Liver (tissue), 9 donors: Measurements from ENCODE around the gene GRPEL2. TPM values are rescaled to one million over a fixed set of nuclear protein-coding genes. Genes with fewer than 3 reads are reported as not detected.

ENCODE experiments used
- DNase-seq: peaks from one replicate; pipeline ENCODE4 v3.0.0-alpha.2; 2017; ENCODE audit warnings: low spot score
- H3K27ac ChIP-seq, 2 donors: one replicate each; pipeline ENCODE4 v1.7.0; 2013; ENCODE audit warnings: inconsistent platforms in 2 of 2, low read length in 2 of 2, control low read depth in 1 of 2, low read depth in 1 of 2, mild to moderate bottlenecking in 1 of 2
- H3K27me3 ChIP-seq, 4 donors: one replicate each; pipeline versions ENCODE4 v1.6.1 to v1.7.0; 2013; ENCODE audit warnings: low read length in 3 of 4, inconsistent platforms in 1 of 4, mild to moderate bottlenecking in 1 of 4, moderate library complexity in 1 of 4; ENCODE audit not compliant: control insufficient read depth in 4 of 4, insufficient read depth in 4 of 4
- H3K36me3 ChIP-seq, 4 donors: one replicate each; pipeline versions ENCODE4 v1.6.1 to v1.7.0; 2013; ENCODE audit warnings: low read length in 3 of 4, mild to moderate bottlenecking in 3 of 4, low read depth in 1 of 4, moderate library complexity in 1 of 4; ENCODE audit not compliant: control insufficient read depth in 4 of 4, insufficient read depth in 3 of 4
- H3K4me1 ChIP-seq, 4 donors: one replicate each; pipeline versions ENCODE4 v1.6.1 to v1.7.0; 2013; ENCODE audit warnings: low read length in 3 of 4, mild to moderate bottlenecking in 3 of 4, moderate library complexity in 1 of 4; ENCODE audit not compliant: control insufficient read depth in 4 of 4, insufficient read depth in 4 of 4
- H3K4me3 ChIP-seq, 3 donors: one replicate each; pipeline versions ENCODE4 v1.6.1 to v1.7.0; 2013; ENCODE audit warnings: low read length in 3 of 3, control low read depth in 1 of 3, low read depth in 1 of 3, mild to moderate bottlenecking in 1 of 3
- H3K9ac ChIP-seq, 2 donors: one replicate each; pipeline ENCODE4 v1.7.0; 2013; ENCODE audit warnings: low read length in 2 of 2, mild to moderate bottlenecking in 2 of 2, moderate library complexity in 2 of 2, control low read depth in 1 of 2, low read depth in 1 of 2
- H3K9me3 ChIP-seq, 4 donors: one replicate each; pipeline versions ENCODE4 v1.6.1 to v1.7.0; 2013; ENCODE audit warnings: low read length in 3 of 4; ENCODE audit not compliant: control insufficient read depth in 4 of 4
- EGR1 ChIP-seq, 2 donors: IDR thresholded peaks; 2 replicates each; pipeline ENCODE4 v1.6.1; 2016 to 2018; ENCODE audit warnings: antibody characterized with exemption in 2 of 2, low read depth in 2 of 2
- FOXA1 ChIP-seq: IDR thresholded peaks from 2 replicates; pipeline ENCODE4 v1.6.1; 2016; ENCODE audit warnings: antibody characterized with exemption
- FOXA2 ChIP-seq: IDR thresholded peaks from 2 replicates; pipeline ENCODE4 v1.6.1; 2016; ENCODE audit warnings: antibody characterized with exemption
- HNF4A ChIP-seq, 2 donors: conservative IDR thresholded peaks; 2 replicates each; pipeline ENCODE4 v1.6.1; 2016; ENCODE audit warnings: antibody characterized with exemption in 2 of 2, mild to moderate bottlenecking in 2 of 2
- HNF4G ChIP-seq: IDR thresholded peaks from 2 replicates; pipeline ENCODE4 v1.6.1; 2016; ENCODE audit warnings: antibody characterized with exemption
- JUND ChIP-seq, 2 donors: IDR thresholded peaks; 2 replicates each; pipeline ENCODE4 v1.6.1; 2016; ENCODE audit warnings: antibody characterized with exemption in 2 of 2
- NR2F2 ChIP-seq: IDR thresholded peaks from 2 replicates; pipeline ENCODE4 v1.6.1; 2016; ENCODE audit warnings: antibody characterized with exemption
- RAD21 ChIP-seq, 2 donors: IDR thresholded peaks; 2 replicates each; pipeline ENCODE4 v1.6.1; 2016; ENCODE audit warnings: antibody characterized with exemption in 2 of 2, mild to moderate bottlenecking in 2 of 2
- RXRA ChIP-seq, 2 donors: IDR thresholded peaks; 2 replicates each; pipeline ENCODE4 v1.6.1; 2017 to 2018; ENCODE audit warnings: antibody characterized with exemption in 2 of 2, mild to moderate bottlenecking in 1 of 2
- SP1 ChIP-seq: IDR thresholded peaks from 2 replicates; pipeline ENCODE4 v1.6.1; 2018; ENCODE audit warnings: antibody characterized with exemption, mild to moderate bottlenecking
- TAF1 ChIP-seq: conservative IDR thresholded peaks from 2 replicates; pipeline ENCODE4 v1.6.1; 2016; ENCODE audit warnings: antibody characterized with exemption, mild to moderate bottlenecking
- YY1 ChIP-seq: IDR thresholded peaks from 2 replicates; pipeline ENCODE4 v1.6.1; 2016; ENCODE audit warnings: antibody characterized with exemption, mild to moderate bottlenecking
- WGBS: extraction: QIAGEN DNeasy Blood & Tissue Kit; methylation state at CpG from one replicate; pipeline ENCODE4 v1.1.7; 2013; 5-methylcytosine and 5-hydroxymethylcytosine counted together
- polyA plus RNA-seq, 2 donors: library from polyadenylated mRNA; stranded (reverse) in 1 of 2; unstranded in 1 of 2; fragments of 200-250 nt in 1 of 2; fragments of >200 nt in 1 of 2; fragmentation: Nextera tagmentation in 1 of 2; extraction: Ambion mirVana in 1 of 2; gene quantifications; one replicate each; pipeline versions ENCODE4 v1.2.1 to v1.2.3, GENCODE V29; 2013 to 2015
- total RNA-seq, 2 donors: library from RNA; depleted of rRNA; stranded (reverse); fragments of >200 nt; gene quantifications; one replicate each; pipeline ENCODE4 v1.2.3, GENCODE V29; 2014
- TF ChIP-seq, protein P1 (sequence below): fragments of 150-350 bp; IDR thresholded peaks from 2 replicates; pipeline ENCODE4 v1.5.1; 2017; ENCODE audit warnings: improper control_type of control experiment, low read depth, low read length; ENCODE audit not compliant: missing input control
- TF ChIP-seq, protein P2 (sequence below): IDR thresholded peaks from 2 replicates; pipeline ENCODE4 v1.6.1; 2016; ENCODE audit warnings: antibody characterized with exemption
- TF ChIP-seq, protein P3 (sequence below): IDR thresholded peaks from 2 replicates; pipeline ENCODE4 v1.6.1; 2016; ENCODE audit warnings: antibody characterized with exemption
- TF ChIP-seq, protein P4 (sequence below): IDR thresholded peaks from 2 replicates; pipeline ENCODE4 v1.6.1; 2016; ENCODE audit warnings: antibody characterized with exemption
- donor health status: healthy.
- donor health status: healthy.
- donor health status: healthy.
- donor health status: healthy.
- donor health status: healthy.

GRPEL2 gene
- total and polyA plus RNA-seq, 4 donors: 2.5 to 9.5 (median 4.8) TPM

DNA sequence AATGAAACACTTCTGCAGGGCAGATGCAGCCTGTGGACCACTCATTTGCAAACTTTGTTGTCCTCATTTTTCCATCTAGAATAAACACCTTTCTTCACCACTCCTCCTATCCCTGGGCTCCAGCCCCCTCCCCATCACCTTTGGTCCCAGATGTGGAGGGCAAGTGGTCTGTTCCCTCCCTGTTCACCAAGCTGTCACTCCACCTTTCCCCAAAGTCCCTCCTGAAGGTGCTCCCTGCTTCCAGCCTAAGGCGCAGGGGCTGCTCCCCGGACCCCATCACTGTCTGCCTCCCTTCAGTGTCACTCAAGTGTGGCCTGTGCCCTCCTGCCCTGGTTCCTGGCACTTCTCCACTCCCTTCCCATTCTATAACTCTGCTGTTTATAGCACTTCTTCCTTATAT is 19.4 kb downstream of the GRPEL2 start:
- Histone ChIP-seq H3K4me1 (no peaks in the 10 kb centered on the region), H3K9me3 (no peaks in the 10 kb centered on the region), H3K9ac (no peak overlapping the region), H3K27me3 (no peaks in the 10 kb centered on the region), H3K36me3 (no peaks in the 10 kb centered on the region), H3K4me3 (no peak overlapping the region), H3K27ac (no peak overlapping the region)
- no peak for DNase-seq
- WGBS: 95% methylated on average over 2 of the region's 2 CpGs
- TF ChIP-seq RAD21 (IDR thresholded peaks at IDR 0.05): no peak
- TF ChIP-seq YY1: no peak
- TF ChIP-seq FOXA1: no peak
- TF ChIP-seq, protein P1, sequence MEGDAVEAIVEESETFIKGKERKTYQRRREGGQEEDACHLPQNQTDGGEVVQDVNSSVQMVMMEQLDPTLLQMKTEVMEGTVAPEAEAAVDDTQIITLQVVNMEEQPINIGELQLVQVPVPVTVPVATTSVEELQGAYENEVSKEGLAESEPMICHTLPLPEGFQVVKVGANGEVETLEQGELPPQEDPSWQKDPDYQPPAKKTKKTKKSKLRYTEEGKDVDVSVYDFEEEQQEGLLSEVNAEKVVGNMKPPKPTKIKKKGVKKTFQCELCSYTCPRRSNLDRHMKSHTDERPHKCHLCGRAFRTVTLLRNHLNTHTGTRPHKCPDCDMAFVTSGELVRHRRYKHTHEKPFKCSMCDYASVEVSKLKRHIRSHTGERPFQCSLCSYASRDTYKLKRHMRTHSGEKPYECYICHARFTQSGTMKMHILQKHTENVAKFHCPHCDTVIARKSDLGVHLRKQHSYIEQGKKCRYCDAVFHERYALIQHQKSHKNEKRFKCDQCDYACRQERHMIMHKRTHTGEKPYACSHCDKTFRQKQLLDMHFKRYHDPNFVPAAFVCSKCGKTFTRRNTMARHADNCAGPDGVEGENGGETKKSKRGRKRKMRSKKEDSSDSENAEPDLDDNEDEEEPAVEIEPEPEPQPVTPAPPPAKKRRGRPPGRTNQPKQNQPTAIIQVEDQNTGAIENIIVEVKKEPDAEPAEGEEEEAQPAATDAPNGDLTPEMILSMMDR: no peak
- TF ChIP-seq, protein P2, sequence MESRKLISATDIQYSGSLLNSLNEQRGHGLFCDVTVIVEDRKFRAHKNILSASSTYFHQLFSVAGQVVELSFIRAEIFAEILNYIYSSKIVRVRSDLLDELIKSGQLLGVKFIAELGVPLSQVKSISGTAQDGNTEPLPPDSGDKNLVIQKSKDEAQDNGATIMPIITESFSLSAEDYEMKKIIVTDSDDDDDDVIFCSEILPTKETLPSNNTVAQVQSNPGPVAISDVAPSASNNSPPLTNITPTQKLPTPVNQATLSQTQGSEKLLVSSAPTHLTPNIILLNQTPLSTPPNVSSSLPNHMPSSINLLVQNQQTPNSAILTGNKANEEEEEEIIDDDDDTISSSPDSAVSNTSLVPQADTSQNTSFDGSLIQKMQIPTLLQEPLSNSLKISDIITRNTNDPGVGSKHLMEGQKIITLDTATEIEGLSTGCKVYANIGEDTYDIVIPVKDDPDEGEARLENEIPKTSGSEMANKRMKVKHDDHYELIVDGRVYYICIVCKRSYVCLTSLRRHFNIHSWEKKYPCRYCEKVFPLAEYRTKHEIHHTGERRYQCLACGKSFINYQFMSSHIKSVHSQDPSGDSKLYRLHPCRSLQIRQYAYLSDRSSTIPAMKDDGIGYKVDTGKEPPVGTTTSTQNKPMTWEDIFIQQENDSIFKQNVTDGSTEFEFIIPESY: no peak
- TF ChIP-seq TAF1: no peak

DNA sequence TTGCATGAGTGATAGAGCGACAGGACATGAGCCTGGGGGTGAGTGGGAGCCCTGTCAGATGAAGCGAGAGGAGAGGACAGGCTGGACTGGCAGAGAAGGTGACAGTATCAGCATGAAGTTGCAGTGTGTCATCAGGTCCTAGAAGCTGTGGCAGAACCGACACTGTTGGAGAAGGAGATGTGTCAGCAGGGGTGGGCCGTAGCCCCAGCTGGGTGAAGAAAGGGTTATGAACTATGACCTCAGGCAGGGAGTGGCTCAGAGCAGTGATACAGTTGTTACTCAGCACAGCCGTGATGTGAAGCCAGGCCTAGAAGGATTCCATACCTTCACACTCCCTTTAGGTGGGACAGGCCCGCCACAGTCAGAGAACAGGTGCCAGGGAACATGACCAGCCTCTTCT is 20.1 kb downstream of the GRPEL2 start:
- H3K9me3 ChIP-seq: no peaks in the 10 kb centered on the region
- no peaks in the 10 kb centered on the region for H3K36me3 ChIP-seq
- H3K27me3 ChIP-seq: no peaks in the 10 kb centered on the region
- no peak overlapping the region for H3K27ac ChIP-seq
- no peak overlapping the region for H3K4me3 ChIP-seq
- DNase-seq: no peak
- H3K9ac ChIP-seq: no peak overlapping the region
- 96% methylated on average over 6 of the region's 6 CpGs for WGBS
- TF ChIP-seq, protein P3, sequence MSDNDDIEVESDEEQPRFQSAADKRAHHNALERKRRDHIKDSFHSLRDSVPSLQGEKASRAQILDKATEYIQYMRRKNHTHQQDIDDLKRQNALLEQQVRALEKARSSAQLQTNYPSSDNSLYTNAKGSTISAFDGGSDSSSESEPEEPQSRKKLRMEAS: no peak
- TF ChIP-seq HNF4G (no peak), SP1 (no peak)
- no peaks in the 10 kb centered on the region for H3K4me1 ChIP-seq

DNA sequence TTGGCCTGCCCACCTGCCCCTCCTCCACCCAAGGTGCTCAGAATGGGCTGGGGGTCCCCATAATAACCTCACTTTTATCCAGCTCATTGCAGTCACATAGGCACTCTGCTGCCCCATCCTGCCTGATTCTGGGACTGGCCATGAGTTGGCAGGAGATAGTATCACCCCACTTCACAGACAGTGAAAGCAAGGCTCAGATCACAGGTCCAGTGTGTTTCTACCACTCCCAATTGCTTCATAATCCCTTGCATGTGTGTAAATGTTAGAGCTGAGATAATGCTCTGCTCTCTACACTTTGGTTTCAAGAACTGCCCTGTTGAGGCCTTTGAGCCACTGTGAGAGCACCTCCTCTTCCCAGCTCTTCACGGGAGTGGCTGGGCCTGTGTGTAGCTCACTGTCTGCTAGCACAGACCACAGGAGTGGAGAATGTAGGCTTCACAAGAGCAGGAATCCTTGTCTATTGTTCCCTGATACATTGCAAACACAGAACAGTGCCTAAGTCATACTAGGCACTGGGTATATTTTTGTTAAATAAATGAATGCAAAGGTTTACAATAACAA is 20.9 kb downstream of the GRPEL2 start:
- Histone ChIP-seq H3K27ac (no peak overlapping the region), H3K9me3 (no peaks in the 10 kb centered on the region), H3K27me3 (no peaks in the 10 kb centered on the region), H3K36me3 (no peaks in the 10 kb centered on the region), H3K4me3 (no peak overlapping the region), H3K9ac (no peak overlapping the region), H3K4me1 (no peaks in the 10 kb centered on the region)
- no peak for DNase-seq
- WGBS: 96% methylated on average over 1 of the region's 1 CpG
- TF ChIP-seq JUND (IDR thresholded peaks at IDR 0.05): no peak
- TF ChIP-seq, protein P1: no peak
- TF ChIP-seq, protein P2: no peak
- TF ChIP-seq FOXA2: no peak
- TF ChIP-seq FOXA1: no peak
- TF ChIP-seq YY1: no peak
- TF ChIP-seq TAF1: no peak
- TF ChIP-seq RAD21 (IDR thresholded peaks at IDR 0.05): no peak
- no peak for TF ChIP-seq SP1
- TF ChIP-seq EGR1 (IDR thresholded peaks at IDR 0.05; ENCODE audit: low read depth in 2 of 2): no peak
- no peak for TF ChIP-seq NR2F2
- TF ChIP-seq, protein P3: no peak
- TF ChIP-seq RXRA (IDR thresholded peaks at IDR 0.05): no peak
- TF ChIP-seq HNF4G: no peak
- TF ChIP-seq, protein P4, sequence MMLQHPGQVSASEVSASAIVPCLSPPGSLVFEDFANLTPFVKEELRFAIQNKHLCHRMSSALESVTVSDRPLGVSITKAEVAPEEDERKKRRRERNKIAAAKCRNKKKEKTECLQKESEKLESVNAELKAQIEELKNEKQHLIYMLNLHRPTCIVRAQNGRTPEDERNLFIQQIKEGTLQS: no peak
- TF ChIP-seq HNF4A (conservative IDR thresholded peaks at IDR 0.05): no peak
